ENCODE measurements around the gene NRXN2.

The NRXN2 gene

DNA sequence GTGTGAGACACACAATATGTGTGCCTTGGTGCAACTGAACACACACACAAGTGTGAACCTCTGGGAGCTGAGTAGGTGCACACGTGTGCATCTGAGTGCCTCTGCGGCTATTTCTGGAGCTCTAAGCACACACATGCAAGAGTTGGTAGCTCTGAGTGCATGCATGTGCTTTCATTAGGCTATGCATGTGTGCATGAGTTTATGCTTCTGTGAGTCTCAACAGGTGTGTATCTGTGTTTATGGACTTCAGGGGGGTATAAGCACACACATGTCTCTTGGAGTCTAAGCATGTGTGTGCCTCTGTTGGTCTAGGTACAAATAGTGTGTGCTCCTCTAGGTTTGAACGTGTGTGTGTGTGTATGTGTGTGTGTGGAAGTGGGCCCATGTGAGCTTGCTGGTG, 106.2 kb downstream of the NRXN2 start:
- Mint-ChIP-seq H3K4me3 (no peak overlapping the region), H3K4me1 (peaks cover 14% of the 10 kb centered on the region), H3K27ac (no peak overlapping the region), H3K36me3 (no peaks in the 10 kb centered on the region), H3K9me3 (no peaks in the 10 kb centered on the region), H3K27me3 (no peaks in the 10 kb centered on the region)

DNA sequence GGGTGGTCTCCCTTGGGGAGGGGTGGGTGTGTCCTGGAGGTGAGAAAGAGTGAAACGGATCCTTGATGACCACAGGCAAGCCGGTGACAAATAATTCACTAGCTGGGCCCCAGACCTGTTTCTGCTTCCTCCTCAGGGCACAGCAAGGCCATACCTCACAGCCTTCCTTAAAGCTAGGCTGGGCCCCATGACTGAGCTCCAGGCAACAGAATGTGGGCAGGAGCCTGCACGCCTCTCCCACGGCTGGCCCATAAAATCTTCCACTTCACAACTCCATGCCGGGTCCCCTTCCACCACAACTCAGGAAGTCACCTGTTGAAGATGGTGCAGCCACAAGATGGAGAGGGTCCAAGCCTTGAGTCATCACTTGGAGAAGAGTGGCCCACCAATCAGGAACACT, 108.1 kb downstream of the NRXN2 start:
- Mint-ChIP-seq H3K27me3 (no peaks in the 10 kb centered on the region), H3K9me3 (no peaks in the 10 kb centered on the region), H3K4me3 (no peak overlapping the region), H3K4me1 (peaks cover 12% of the 10 kb centered on the region), H3K27ac (no peak overlapping the region), H3K36me3 (no peaks in the 10 kb centered on the region)

DNA sequence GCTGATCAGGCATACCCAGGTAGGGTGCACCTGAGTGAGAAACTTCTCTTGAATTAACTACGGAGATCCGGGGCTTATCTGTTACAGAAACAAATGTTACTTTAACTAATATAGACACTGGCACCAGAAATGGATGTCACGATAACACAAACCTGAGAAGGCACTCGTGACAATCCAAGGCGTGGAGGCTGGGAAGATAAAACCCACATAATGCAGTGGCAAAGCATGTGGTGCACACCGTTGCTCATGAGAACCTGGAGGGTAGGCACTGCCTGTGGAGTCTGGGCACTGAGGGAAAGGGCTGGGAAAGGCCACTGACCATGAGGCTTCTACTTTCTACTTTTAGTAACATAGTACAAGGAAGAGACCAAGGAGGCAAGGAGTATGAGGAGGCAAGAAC, 109.3 kb downstream of the NRXN2 start:
- H3K36me3 Mint-ChIP-seq = no peaks in the 10 kb centered on the region
- no peaks in the 10 kb centered on the region for H3K9me3 Mint-ChIP-seq
- H3K27ac Mint-ChIP-seq = no peak overlapping the region
- no peak overlapping the region for H3K4me3 Mint-ChIP-seq
- H3K27me3 Mint-ChIP-seq = no peaks in the 10 kb centered on the region
- H3K4me1 Mint-ChIP-seq = peaks cover 12% of the 10 kb centered on the region

DNA sequence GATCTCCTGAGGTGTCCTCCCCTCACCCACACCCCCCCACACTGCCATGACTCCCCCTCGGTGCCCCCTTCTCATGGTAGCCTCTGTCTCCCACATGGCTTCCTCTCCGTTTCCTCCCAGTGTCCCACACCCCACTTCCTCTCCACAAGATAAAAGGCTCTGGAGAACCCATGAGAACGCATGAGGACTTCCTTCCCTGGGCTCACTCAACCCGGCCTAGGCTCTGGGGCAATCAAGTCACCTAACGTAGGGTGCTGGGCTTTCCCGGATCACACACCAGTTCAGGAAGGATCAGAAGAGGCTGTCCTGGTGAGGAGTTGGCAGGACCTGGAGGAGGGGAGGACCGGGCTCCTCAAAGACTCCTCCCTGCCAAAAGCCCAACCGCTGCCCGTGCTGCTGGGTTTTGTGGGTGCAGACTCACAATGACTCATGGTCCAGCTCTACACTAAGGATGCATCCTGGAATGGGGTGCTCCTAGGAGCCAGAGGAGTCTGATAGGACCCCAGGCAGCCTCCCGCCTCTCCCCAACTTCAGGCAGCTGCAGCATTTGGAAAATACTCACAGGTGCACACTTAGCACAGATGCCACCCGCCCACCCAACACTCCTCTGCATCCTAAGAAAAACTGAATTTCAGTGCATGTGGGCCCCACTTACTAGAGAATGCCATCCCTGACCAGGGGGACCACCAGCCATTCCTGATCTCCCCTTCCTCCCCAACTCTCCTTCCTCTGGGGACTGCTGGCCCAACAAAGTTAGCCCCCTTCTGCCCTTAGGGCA, 110.9 kb downstream of the NRXN2 start:
- H3K27ac Mint-ChIP-seq = no peak overlapping the region
- H3K9me3 Mint-ChIP-seq = no peaks in the 10 kb centered on the region
- peaks cover 12% of the 10 kb centered on the region for H3K4me1 Mint-ChIP-seq
- no peak overlapping the region for H3K4me3 Mint-ChIP-seq
- H3K27me3 Mint-ChIP-seq = no peaks in the 10 kb centered on the region
- no peaks in the 10 kb centered on the region for H3K36me3 Mint-ChIP-seq

DNA sequence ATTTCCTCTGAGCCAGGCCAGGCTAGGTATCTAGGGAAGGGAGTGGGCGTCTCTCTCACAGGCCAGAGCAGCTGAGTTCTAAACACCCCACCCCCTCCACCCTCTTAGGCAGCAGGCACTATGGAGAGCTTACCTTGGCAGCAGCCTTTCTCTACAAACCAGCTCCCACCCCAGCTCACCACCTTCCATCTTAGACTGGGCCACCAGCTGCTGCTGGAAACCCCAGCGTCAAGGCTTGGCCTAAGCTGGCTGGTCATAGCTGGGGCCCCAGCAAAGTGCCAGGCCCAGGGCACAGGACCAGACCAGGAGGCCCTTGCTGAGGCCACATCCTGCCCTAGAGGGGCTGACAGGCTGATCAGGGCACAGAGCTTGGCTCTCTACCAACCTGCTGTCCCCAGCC, 111.8 kb downstream of the NRXN2 start:
- no peaks in the 10 kb centered on the region for H3K27me3 Mint-ChIP-seq
- H3K4me3 Mint-ChIP-seq = no peak overlapping the region
- H3K4me1 Mint-ChIP-seq = peaks cover 12% of the 10 kb centered on the region
- H3K36me3 Mint-ChIP-seq = no peaks in the 10 kb centered on the region
- H3K27ac Mint-ChIP-seq = no peak overlapping the region
- H3K9me3 Mint-ChIP-seq = no peaks in the 10 kb centered on the region

DNA sequence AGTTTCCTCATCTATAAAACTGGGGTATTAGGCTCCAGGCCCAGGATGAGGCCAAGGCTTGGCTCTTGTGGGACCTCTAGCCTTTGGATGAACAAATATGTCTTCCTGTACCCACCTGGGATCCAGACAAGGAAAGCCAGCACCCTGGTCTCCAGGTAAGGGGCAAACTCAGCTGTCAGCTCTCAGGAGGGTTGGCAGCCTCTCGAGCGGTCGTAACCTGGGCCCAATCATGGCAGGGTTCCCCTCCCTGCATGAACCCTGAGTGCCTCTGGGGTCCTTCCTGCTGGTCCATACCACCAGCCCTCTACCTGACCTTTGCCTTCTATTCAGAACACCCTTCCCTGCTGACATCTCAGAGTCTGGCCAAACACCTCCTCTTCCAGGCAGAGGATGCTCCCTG, 112.4 kb downstream of the NRXN2 start:
- no peak overlapping the region for H3K27ac Mint-ChIP-seq
- no peaks in the 10 kb centered on the region for H3K27me3 Mint-ChIP-seq
- H3K9me3 Mint-ChIP-seq = no peaks in the 10 kb centered on the region
- no peak overlapping the region for H3K4me3 Mint-ChIP-seq
- peaks cover 12% of the 10 kb centered on the region for H3K4me1 Mint-ChIP-seq
- H3K36me3 Mint-ChIP-seq = no peaks in the 10 kb centered on the region

DNA sequence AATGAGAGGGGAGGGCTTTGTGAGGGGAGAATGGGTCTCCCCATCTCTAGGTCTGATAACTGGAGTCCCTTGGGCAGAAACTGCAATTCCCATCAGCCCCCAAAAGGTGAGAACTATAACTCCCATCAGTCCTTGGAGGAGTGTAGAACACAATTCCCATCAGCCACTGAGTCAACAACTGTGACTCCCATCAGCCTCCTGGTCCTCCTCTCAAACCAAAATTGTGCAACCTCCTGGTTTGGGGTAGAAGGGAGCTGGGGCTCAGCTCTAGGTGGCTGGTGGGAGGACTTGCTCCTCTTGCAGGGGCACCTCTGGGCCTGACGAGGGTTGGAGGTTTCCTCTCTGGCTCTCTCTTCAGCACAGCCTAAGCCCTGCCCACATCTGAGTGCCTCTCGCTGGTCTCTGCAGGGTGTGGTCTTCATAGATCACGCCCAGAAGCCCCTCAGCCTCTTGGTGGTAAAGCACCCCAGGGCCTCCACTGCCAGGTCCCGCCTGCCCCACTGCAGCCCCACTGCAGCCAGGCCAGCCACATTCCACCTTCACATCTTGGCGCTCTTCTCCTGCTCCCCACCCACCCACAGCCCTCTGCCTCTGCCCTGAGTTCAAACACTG, 113.5 kb downstream of the NRXN2 start:
- no peak overlapping the region for H3K4me3 Mint-ChIP-seq
- no peak overlapping the region for H3K27ac Mint-ChIP-seq
- H3K36me3 Mint-ChIP-seq = no peaks in the 10 kb centered on the region
- peaks cover 12% of the 10 kb centered on the region for H3K4me1 Mint-ChIP-seq
- no peaks in the 10 kb centered on the region for H3K27me3 Mint-ChIP-seq
- H3K9me3 Mint-ChIP-seq = no peaks in the 10 kb centered on the region

DNA sequence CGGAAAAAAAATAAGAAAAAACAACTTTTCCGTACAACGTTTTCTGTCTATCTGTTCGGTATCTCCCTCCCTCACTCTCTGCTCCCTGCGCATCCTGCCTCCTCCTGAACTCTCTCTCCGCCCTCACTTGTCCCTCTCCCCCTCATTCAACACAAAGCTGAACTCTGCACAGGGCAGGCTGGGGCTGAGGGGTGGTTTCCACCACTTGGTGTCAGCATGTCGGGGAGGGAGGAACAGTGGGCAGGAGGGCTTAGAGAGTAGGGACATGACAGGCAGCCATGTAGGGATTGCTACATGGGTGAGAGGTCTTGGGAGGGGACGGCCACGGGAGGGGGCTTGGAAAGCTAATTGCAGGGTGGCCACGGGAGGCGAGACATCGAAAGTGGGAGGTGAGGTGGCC, 114.4 kb downstream of the NRXN2 start:
- Mint-ChIP-seq H3K27me3 (no peaks in the 10 kb centered on the region), H3K36me3 (no peaks in the 10 kb centered on the region), H3K4me3 (no peak overlapping the region), H3K4me1 (peaks cover 12% of the 10 kb centered on the region), H3K27ac (no peak overlapping the region), H3K9me3 (no peaks in the 10 kb centered on the region)

DNA sequence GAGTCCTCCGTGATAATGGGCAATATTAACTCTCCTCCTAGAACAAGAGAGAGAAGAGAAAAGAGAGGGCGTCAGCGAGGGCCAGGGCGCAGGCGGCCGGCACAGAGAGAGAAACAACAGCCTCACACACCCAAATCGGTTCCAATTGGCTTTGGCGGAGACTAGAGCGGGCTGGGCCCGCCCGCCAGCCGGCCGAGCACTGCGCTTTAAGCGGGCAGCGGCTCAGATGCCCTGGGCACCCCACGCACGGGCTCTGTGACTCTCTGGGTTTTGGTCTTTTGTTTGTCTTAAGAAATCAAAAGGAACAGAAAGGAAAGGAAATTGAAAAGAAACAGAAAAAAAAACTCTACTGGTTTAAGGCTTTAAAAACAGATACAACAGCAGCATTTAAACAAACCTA, 115.0 kb downstream of the NRXN2 start:
- Mint-ChIP-seq H3K4me1 (peaks cover 12% of the 10 kb centered on the region), H3K27ac (no peak overlapping the region), H3K27me3 (no peaks in the 10 kb centered on the region), H3K4me3 (no peak overlapping the region), H3K36me3 (no peaks in the 10 kb centered on the region), H3K9me3 (no peaks in the 10 kb centered on the region)

DNA sequence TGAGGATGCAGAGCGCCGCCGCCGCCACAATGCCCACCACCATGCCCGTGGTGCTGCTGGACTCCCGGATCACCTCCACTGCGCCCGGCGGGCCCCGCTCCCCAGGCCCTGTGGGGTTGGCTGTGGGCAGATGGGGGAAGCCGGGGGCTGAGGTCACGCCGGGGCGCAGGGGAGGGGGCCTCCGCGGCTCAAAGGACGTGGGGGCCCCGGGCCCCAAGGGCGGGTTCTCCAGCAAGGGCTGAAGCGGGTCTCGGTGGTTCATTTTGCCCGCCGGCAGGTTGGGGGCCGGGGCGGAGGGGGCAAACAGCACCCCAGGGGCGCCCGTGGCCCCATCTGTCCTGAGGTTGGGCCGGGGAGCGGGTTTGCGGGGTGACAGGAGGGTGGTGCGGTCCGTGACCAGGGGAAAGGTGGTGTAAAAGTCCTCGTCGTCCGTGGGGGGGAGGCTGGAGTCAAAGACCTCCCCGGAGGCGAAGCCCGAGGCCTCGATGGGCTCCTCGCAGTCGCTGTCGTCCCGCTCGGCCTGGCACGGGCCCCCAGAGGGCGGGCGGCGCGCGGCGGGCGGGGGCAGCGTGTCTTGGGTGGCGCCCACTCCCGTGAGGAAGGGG, 115.5 kb downstream of the NRXN2 start:
- Mint-ChIP-seq H3K27me3 (no peaks in the 10 kb centered on the region), H3K4me1 (peaks cover 11% of the 10 kb centered on the region), H3K9me3 (no peaks in the 10 kb centered on the region), H3K4me3 (no peak overlapping the region), H3K36me3 (no peaks in the 10 kb centered on the region), H3K27ac (no peak overlapping the region)

DNA sequence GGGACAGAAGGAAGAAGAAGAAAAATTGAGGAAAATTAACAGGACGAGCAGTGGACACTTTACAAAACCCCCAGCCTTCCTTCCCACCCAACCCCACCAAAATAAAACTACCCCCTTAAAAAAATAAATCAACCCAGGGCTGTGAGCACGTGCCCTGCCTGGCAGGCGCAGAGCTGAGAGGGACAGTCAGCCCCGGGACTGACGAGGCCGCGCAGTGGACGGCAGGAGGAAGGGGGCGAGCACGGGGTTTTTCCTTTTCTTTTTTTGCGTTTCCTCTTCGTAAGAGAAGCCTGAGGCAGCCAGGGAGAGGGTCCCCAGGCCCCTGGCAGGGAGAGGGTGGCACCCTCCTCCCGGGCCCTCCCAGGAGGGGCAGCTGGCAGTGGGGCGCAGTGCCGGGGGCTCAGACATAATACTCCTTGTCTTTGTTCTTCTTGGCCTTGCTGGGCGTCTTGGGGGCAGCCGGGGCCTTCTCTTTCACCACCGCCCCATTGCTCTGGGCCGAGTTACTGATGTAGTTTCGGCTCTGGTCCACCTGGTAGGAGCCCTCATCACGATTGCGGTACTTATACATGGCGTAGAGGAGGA, 116.1 kb downstream of the NRXN2 start:
- H3K9me3 Mint-ChIP-seq = no peaks in the 10 kb centered on the region
- H3K36me3 Mint-ChIP-seq = no peaks in the 10 kb centered on the region
- H3K4me1 Mint-ChIP-seq = peaks cover 5% of the 10 kb centered on the region
- no peak overlapping the region for H3K4me3 Mint-ChIP-seq
- no peak overlapping the region for H3K27ac Mint-ChIP-seq
- no peaks in the 10 kb centered on the region for H3K27me3 Mint-ChIP-seq

DNA sequence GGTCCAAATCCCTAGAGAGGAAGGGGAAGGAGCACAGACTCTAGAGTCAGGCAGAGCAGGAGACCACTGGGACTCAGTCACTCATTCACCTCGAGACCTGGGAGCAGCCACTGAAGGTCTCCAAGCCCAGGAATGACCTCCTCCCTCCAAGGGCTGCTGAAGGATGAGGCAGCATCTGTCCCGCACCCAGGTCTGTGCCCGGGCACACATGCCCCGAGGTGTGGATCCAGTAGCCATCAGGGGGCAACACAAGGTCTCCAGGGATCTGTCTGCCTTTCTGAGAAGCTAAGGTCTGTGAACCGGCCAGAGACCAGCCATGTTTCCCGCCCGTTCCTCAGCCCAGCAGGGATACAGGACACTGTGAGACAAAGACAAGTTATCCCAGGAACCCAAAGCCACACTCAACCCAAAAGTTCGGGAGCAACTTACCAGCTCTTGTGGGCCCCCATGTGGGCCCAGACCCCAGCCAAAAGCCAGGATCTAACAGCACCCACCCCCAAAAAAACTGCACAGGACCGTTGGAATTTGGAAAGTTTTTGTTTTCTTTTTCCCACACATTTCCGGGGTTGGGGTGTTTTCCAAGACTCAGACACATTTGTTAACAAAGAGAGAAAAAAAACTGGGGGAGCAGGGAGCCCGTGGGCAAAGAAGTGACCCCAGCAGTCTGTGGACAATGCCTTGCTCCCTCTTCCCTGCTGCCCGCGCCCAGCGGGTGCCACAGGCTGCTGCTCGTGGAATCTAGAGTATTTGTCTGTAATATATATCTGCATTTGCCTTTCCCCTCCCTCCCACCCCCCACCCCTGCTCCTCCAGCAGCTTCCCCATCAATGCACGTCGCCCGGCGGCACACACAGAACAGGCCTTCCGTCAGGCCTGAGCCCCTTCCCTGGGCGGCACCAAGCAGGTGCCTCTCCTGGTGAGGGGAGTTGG, 117.1 kb downstream of the NRXN2 start:
- no peaks in the 10 kb centered on the region for H3K4me1 Mint-ChIP-seq
- H3K4me3 Mint-ChIP-seq = no peak overlapping the region
- H3K27ac Mint-ChIP-seq = no peak overlapping the region
- H3K36me3 Mint-ChIP-seq = no peaks in the 10 kb centered on the region
- no peaks in the 10 kb centered on the region for H3K9me3 Mint-ChIP-seq
- H3K27me3 Mint-ChIP-seq = no peaks in the 10 kb centered on the region

DNA sequence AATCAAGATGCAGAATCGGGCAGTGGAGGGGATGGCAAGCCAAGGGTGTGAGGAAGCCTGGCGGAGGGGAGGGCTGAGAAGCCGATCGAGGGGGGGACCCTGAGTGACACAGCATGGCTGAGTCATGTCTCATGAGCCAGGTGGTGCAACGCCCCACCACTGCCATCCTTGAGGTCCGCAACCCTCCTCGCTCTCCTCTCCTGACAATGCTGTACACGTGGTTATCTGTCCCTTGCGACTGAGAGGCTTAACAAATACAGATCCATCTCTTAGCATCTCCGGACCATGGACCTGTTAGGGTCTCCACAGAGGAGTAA, 117.8 kb downstream of the NRXN2 start:
- H3K27me3 Mint-ChIP-seq = no peaks in the 10 kb centered on the region
- no peak overlapping the region for H3K27ac Mint-ChIP-seq
- no peak overlapping the region for H3K4me3 Mint-ChIP-seq
- no peaks in the 10 kb centered on the region for H3K9me3 Mint-ChIP-seq
- H3K36me3 Mint-ChIP-seq = no peaks in the 10 kb centered on the region
- H3K4me1 Mint-ChIP-seq = no peaks in the 10 kb centered on the region

DNA sequence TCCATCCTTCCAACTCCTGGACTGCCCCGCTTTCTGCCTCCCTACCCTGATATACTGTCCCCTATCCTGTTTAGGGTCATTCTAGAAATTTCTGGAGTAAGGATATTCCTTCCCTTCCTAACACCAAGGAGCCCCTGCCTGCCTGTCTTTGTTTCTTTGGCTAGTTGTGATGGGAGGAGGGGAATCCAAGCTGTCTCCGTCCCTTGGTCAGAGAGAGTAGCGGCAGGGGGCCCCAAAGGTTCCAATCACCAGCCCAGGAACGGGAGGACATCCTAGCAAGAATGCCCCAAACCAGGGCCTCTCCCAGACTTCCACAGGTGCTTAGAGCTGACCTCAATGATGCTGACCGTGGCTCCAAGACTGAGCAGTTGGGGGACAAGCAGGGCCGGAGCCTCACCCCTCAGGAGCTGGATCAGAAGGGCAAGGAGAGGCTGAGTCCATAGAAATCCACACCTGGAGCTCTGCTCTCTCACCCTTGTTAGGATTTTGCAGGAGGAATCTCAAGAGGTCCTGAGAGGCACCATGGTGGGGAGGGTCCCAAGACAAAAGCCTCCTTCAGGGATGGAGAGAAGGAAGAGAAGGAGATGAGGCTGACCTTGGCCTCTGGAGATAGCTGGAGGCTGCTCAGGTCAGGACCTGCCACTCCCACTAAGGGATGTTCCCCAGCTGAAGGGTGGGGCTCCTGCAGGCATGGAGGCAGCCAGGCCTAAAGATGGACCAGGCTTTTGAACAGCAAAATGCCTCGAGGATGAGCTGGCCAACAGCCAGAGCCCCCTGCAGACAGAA, 118.3 kb downstream of the NRXN2 start:
- Mint-ChIP-seq H3K9me3 (no peaks in the 10 kb centered on the region), H3K27me3 (no peaks in the 10 kb centered on the region), H3K4me3 (no peak overlapping the region)

More for the DNA sequence above, 118.3 kb downstream of the NRXN2 start:
- H3K4me1 Mint-ChIP-seq = no peaks in the 10 kb centered on the region
- no peak overlapping the region for H3K27ac Mint-ChIP-seq
- no peaks in the 10 kb centered on the region for H3K36me3 Mint-ChIP-seq
